Measurements from ENCODE around the gene CX3CR1.

CX3CR1 gene

DNA sequence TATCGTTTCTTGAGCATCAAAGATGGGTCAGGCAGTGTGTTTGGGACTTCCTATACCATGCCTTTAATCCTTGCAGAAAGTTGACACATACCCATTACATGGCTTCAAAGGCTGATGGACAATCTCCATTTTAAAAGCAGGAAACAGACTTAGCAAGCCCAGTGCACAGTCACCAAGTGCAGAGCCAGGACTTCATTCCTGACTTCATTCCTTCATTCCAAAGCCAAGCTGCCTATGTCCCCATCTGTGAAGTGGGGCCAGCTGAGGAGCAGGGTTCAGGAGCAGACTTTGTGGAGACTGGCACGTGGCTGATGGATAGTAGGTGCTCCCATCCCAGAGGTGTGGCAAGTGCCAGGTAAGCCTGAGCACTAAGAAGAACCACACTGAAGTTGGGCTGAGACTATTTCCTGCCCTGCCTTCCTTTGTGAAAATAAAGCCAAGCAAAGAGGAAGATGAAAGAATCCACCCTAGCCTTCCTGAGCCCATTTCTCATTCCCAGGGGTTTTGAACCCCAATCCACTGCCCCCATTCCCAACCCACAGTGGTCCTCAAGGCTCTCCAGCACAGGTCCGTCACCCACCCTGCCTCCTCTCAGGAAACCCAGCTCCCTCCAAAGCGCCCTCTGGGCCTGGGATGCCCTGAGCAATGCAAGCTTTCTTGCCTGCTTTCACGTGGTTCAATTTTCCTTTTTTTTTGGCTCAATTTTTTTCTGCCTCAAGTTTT lies 1.8 kb downstream of the CX3CR1 start:
- POLR2A ChIA-PET = no interaction called here
- Histone ChIP-seq H3K4me3 (ENCODE audit: low read depth, low read length) (no peak overlapping the region), H3K4me1 (ENCODE audit: control insufficient read depth, insufficient read depth, low read length) (no peaks in the 10 kb centered on the region), H3K36me3 (ENCODE audit: control insufficient read depth in 2 of 2, insufficient read depth in 1 of 2, low read length in 2 of 2) (no peaks in the 10 kb centered on the region), H3K9me3 (ENCODE audit: control insufficient read depth, insufficient read depth, low read depth, low read length) (no peaks in the 10 kb centered on the region), H3K27ac (ENCODE audit: extremely low read depth, low read depth, low read length) (no peak overlapping the region)
- TF ChIP-seq ZBTB7A (tag by site-specific recombination; IDR thresholded peaks at IDR 0.05; ENCODE audit: low read depth) = no peak
- TF ChIP-seq ZNF701 (tag by site-specific recombination; IDR thresholded peaks at IDR 0.05) = no peak
- TF ChIP-seq ZNF530 (tag by site-specific recombination; IDR thresholded peaks at IDR 0.05; ENCODE audit: low read depth) = no peak
- TF ChIP-seq ZXDB (tag by site-specific recombination; IDR thresholded peaks at IDR 0.05) = no peak
- no peak for TF ChIP-seq SP2 (tag by site-specific recombination; IDR thresholded peaks at IDR 0.05)
- no peak for TF ChIP-seq ZNF391 (tag by site-specific recombination; IDR thresholded peaks at IDR 0.05; ENCODE audit: borderline replicate concordance, low read depth)
- no peak for TF ChIP-seq ZBTB26 (tag by site-specific recombination; optimal IDR thresholded peaks at IDR 0.05)
- no peak for TF ChIP-seq ZNF335 (tag by site-specific recombination; conservative IDR thresholded peaks at IDR 0.05)
- no peak for TF ChIP-seq ZNF155 (tag by site-specific recombination; IDR thresholded peaks at IDR 0.05)
- no peak for TF ChIP-seq ZNF121 (tag by site-specific recombination; IDR thresholded peaks at IDR 0.05)
- no peak for TF ChIP-seq ZBTB44 (tag by site-specific recombination; IDR thresholded peaks at IDR 0.05)
- no peak for TF ChIP-seq ZNF561 (tag by site-specific recombination; IDR thresholded peaks at IDR 0.05; ENCODE audit: borderline replicate concordance)
- TF ChIP-seq OSR2 (tag by site-specific recombination; IDR thresholded peaks at IDR 0.05) = no peak
- CTCF ChIA-PET = interaction anchor here (0.9 to 8.3 kb wide), 3 partner anchors 12 to 112 kb away, joined by 3 to 69 read pairs (median 3); no protein-coding TSS in a partner anchor

GRCh38 chr3:39276746-39277145 lies 3.1 kb downstream of the CX3CR1 start:
- Histone ChIP-seq H3K27ac (ENCODE audit: extremely low read depth, low read depth, low read length) (no peak overlapping the region), H3K4me3 (ENCODE audit: low read depth, low read length) (no peak overlapping the region), H3K36me3 (ENCODE audit: control insufficient read depth in 2 of 2, insufficient read depth in 1 of 2, low read length in 2 of 2) (no peaks in the 10 kb centered on the region), H3K9me3 (ENCODE audit: control insufficient read depth, insufficient read depth, low read depth, low read length) (no peaks in the 10 kb centered on the region), H3K4me1 (ENCODE audit: control insufficient read depth, insufficient read depth, low read length) (no peaks in the 10 kb centered on the region)
- ChIA-PET CTCF (interaction anchor here (0.9 to 8.3 kb wide), 3 partner anchors 13 to 110 kb away, joined by 3 to 69 read pairs (median 3); no protein-coding TSS in a partner anchor), POLR2A (no interaction called here)
- TF ChIP-seq GLIS1 (tag by site-specific recombination; IDR thresholded peaks at IDR 0.05) (no peak), ZNF350 (tag by site-specific recombination; IDR thresholded peaks at IDR 0.05) (no peak), SP3 (tag by site-specific recombination; IDR thresholded peaks at IDR 0.05) (no peak), ZNF416 (tag by site-specific recombination; IDR thresholded peaks at IDR 0.05) (no peak), ZNF76 (tag by site-specific recombination; IDR thresholded peaks at IDR 0.05; ENCODE audit: borderline replicate concordance, low read depth) (no peak), IKZF3 (tag by site-specific recombination; IDR thresholded peaks at IDR 0.05) (no peak), KLF10 (tag by site-specific recombination; IDR thresholded peaks at IDR 0.05) (no peak), ZNF561 (tag by site-specific recombination; IDR thresholded peaks at IDR 0.05; ENCODE audit: borderline replicate concordance) (no peak), ZNF670 (tag by site-specific recombination; IDR thresholded peaks at IDR 0.05; ENCODE audit: low read depth) (no peak), ZBTB21 (tag by site-specific recombination; IDR thresholded peaks at IDR 0.05) (no peak), ZNF830 (tag by site-specific recombination; IDR thresholded peaks at IDR 0.05; ENCODE audit: low read depth) (no peak), ZNF585B (tag by site-specific recombination; IDR thresholded peaks at IDR 0.05) (no peak), ZBTB44 (tag by site-specific recombination; IDR thresholded peaks at IDR 0.05) (no peak)
- TF ChIP-seq, protein P1, sequence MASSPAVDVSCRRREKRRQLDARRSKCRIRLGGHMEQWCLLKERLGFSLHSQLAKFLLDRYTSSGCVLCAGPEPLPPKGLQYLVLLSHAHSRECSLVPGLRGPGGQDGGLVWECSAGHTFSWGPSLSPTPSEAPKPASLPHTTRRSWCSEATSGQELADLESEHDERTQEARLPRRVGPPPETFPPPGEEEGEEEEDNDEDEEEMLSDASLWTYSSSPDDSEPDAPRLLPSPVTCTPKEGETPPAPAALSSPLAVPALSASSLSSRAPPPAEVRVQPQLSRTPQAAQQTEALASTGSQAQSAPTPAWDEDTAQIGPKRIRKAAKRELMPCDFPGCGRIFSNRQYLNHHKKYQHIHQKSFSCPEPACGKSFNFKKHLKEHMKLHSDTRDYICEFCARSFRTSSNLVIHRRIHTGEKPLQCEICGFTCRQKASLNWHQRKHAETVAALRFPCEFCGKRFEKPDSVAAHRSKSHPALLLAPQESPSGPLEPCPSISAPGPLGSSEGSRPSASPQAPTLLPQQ (tag by site-specific recombination; IDR thresholded peaks at IDR 0.05) = no peak
- TF ChIP-seq, protein P2, sequence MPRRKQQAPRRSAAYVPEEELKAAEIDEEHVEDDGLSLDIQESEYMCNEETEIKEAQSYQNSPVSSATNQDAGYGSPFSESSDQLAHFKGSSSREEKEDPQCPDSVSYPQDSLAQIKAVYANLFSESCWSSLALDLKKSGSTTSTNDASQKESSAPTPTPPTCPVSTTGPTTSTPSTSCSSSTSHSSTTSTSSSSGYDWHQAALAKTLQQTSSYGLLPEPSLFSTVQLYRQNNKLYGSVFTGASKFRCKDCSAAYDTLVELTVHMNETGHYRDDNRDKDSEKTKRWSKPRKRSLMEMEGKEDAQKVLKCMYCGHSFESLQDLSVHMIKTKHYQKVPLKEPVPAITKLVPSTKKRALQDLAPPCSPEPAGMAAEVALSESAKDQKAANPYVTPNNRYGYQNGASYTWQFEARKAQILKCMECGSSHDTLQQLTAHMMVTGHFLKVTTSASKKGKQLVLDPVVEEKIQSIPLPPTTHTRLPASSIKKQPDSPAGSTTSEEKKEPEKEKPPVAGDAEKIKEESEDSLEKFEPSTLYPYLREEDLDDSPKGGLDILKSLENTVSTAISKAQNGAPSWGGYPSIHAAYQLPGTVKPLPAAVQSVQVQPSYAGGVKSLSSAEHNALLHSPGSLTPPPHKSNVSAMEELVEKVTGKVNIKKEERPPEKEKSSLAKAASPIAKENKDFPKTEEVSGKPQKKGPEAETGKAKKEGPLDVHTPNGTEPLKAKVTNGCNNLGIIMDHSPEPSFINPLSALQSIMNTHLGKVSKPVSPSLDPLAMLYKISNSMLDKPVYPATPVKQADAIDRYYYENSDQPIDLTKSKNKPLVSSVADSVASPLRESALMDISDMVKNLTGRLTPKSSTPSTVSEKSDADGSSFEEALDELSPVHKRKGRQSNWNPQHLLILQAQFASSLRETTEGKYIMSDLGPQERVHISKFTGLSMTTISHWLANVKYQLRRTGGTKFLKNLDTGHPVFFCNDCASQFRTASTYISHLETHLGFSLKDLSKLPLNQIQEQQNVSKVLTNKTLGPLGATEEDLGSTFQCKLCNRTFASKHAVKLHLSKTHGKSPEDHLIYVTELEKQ (tag by site-specific recombination; IDR thresholded peaks at IDR 0.05; ENCODE audit: borderline replicate concordance) = no peak
